Trophoblast cell (in vitro differentiated cells and primary cell): Measurements from ENCODE around the gene ADAMTS12.

Experiments
- DNase-seq, 2 donors: peaks; one replicate each; pipeline ENCODE4 v3.0.0-alpha.2; 2016
- H2AFZ ChIP-seq: 2 replicates; pipeline ENCODE4 v1.6.1; 2013; ENCODE audit warnings: low read length, moderate library complexity, mild to moderate bottlenecking; ENCODE audit not compliant: insufficient read depth, poor library complexity
- H2AK5ac ChIP-seq: 2 replicates; pipeline ENCODE4 v1.6.1; 2013; ENCODE audit warnings: mild to moderate bottlenecking, low read length
- H2BK120ac ChIP-seq: 2 replicates; pipeline ENCODE4 v1.6.1; 2013; ENCODE audit warnings: low read length, mild to moderate bottlenecking, moderate library complexity; ENCODE audit not compliant: insufficient read depth, poor library complexity
- H2BK12ac ChIP-seq: 2 replicates; pipeline ENCODE4 v1.6.1; 2013; ENCODE audit warnings: mild to moderate bottlenecking, low read length, moderate library complexity
- H2BK5ac ChIP-seq: 2 replicates; pipeline ENCODE4 v1.6.1; 2013; ENCODE audit warnings: low read length, low read depth, moderate library complexity, mild to moderate bottlenecking; ENCODE audit not compliant: poor library complexity
- H3K14ac ChIP-seq: 2 replicates; pipeline ENCODE4 v1.6.1; 2013; ENCODE audit warnings: mild to moderate bottlenecking, low read length
- H3K18ac ChIP-seq: 2 replicates; pipeline ENCODE4 v1.6.1; 2013; ENCODE audit warnings: mild to moderate bottlenecking, low read length
- H3K23ac ChIP-seq: 2 replicates; pipeline ENCODE4 v1.6.1; 2013; ENCODE audit warnings: low read length
- H3K27ac ChIP-seq: 2 replicates; pipeline ENCODE4 v1.5.1; 2013; ENCODE audit warnings: low read depth, mild to moderate bottlenecking, inconsistent platforms, low read length, moderate library complexity
- H3K27me3 ChIP-seq: 2 replicates; pipeline ENCODE4 v1.6.1; 2013; ENCODE audit warnings: inconsistent platforms, mild to moderate bottlenecking, low read length, moderate library complexity; ENCODE audit not compliant: insufficient read depth
- H3K36me3 ChIP-seq, 2 experiments: 1 replicate in 1 of 2; 2 replicates in 1 of 2; pipeline ENCODE4 v1.6.1; 2013; ENCODE audit warnings: low read length in 2 of 2, mild to moderate bottlenecking in 2 of 2, moderate library complexity in 1 of 2; ENCODE audit not compliant: insufficient read depth in 2 of 2, control insufficient read depth in 1 of 2
- H3K4ac ChIP-seq: 2 replicates; pipeline ENCODE4 v1.6.1; 2013; ENCODE audit warnings: low read depth, mild to moderate bottlenecking, low read length, moderate library complexity
- H3K4me1 ChIP-seq, 2 experiments: 1 replicate in 1 of 2; 2 replicates in 1 of 2; pipeline ENCODE4 v1.6.1; 2013; ENCODE audit warnings: low read length in 2 of 2, mild to moderate bottlenecking in 2 of 2, moderate library complexity in 1 of 2; ENCODE audit not compliant: insufficient read depth in 2 of 2, control insufficient read depth in 1 of 2
- H3K4me2 ChIP-seq: 2 replicates; pipeline ENCODE4 v1.6.1; 2013; ENCODE audit warnings: inconsistent platforms, mild to moderate bottlenecking, low read length, moderate library complexity
- H3K4me3 ChIP-seq: 2 replicates; pipeline ENCODE4 v1.5.1; 2013; ENCODE audit warnings: mild to moderate bottlenecking, low read depth, low read length, inconsistent platforms
- H3K79me1 ChIP-seq: one replicate; pipeline ENCODE4 v1.6.1; 2013; ENCODE audit warnings: low read length
- H3K79me2 ChIP-seq: 2 replicates; pipeline ENCODE4 v1.6.1; 2013; ENCODE audit warnings: low read length, mild to moderate bottlenecking; ENCODE audit not compliant: control insufficient read depth, insufficient read depth, poor library complexity
- H3K9ac ChIP-seq: 2 replicates; pipeline ENCODE4 v1.6.1; 2013; ENCODE audit warnings: mild to moderate bottlenecking, low read length
- H3K9me3 ChIP-seq: 2 replicates; pipeline ENCODE4 v1.6.1; 2013; ENCODE audit warnings: low read depth, mild to moderate bottlenecking, control low read depth, inconsistent platforms, low read length; ENCODE audit not compliant: insufficient read depth
- H4K12ac ChIP-seq: 2 replicates; pipeline ENCODE4 v1.6.1; 2013; ENCODE audit warnings: low read depth, mild to moderate bottlenecking, low read length, moderate library complexity
- H4K8ac ChIP-seq: 2 replicates; pipeline ENCODE4 v1.6.1; 2013; ENCODE audit warnings: low read depth, mild to moderate bottlenecking, low read length, moderate library complexity
- H4K91ac ChIP-seq: one replicate; pipeline ENCODE4 v1.6.1; 2013; ENCODE audit warnings: low read depth, mild to moderate bottlenecking, low read length, moderate library complexity
- WGBS: extraction: QIAGEN DNeasy Blood & Tissue Kit; methylation state at CpG from one replicate; pipeline ENCODE4 v1.1.7; 2013; ENCODE audit warnings: missing lambda C conversion rate; ENCODE audit not compliant: insufficient read length, insufficient coverage; ENCODE audit errors: extremely low coverage; 5-methylcytosine and 5-hydroxymethylcytosine counted together

ADAMTS12 gene

DNA sequence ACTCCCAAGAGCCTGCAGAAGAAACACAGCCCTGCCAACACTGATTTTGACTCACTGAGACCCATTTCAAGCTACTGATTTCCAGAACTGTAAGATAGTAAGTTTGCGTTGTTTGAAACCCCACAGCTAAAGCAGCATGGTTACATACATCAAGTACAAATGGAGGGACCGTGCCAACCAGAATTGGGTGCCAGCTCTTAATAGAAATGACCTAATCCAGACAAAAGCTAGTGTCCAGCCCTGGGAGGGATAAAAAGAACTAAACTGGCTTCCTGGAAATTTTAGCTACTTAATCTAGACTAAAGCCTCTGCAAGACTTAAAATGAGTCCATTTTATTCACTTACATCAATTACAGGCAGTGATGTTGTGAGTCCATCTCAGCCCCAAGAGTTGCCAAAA is 122.6 kb downstream of the ADAMTS12 start:
- Histone ChIP-seq H3K79me2 (no peaks in the 10 kb centered on the region), H3K79me1 (no peaks in the 10 kb centered on the region), H4K91ac (no peak overlapping the region), H3K14ac (no peak overlapping the region), H2AK5ac (no peak overlapping the region), H2BK120ac (no peak overlapping the region), H3K36me3 (no peaks in the 10 kb centered on the region), H3K9me3 (no peaks in the 10 kb centered on the region), H4K8ac (no peak overlapping the region), H3K23ac (no peak overlapping the region), H4K12ac (no peak overlapping the region), H3K4me3 (no peak overlapping the region), H3K9ac (no peak overlapping the region), H3K18ac (no peak overlapping the region), H2AFZ (no peak overlapping the region), H3K4me2 (no peak overlapping the region), H3K4ac (no peak overlapping the region), H3K27ac (no peak overlapping the region), H2BK5ac (no peak overlapping the region), H2BK12ac (no peak overlapping the region), H3K27me3 (no peaks in the 10 kb centered on the region), H3K4me1 (peaks cover 2% of the 10 kb centered on the region in 2 experiments)
- no CpG with 5 or more reads among the region's 2 CpGs for WGBS
- DNase-seq = no peak

DNA sequence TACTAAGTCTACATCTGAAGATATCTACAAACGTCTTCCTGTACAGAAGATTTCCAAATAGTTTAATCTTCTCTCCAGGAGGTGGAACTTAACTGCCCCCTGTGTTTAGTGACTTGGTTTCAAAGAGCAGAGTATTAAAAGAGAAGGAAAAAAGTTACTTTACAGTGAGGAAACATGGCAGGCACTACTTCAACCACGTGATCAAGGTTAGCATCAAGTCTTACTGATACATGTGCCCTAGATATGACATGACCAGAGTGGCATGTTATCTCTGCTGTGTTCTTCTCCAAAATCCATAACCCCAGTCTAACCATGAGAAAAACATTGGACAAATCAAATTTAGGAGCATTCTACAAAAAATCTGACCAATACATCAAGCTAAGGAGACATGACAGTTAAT is 125.8 kb downstream of the ADAMTS12 start:
- Histone ChIP-seq H3K79me2 (no peaks in the 10 kb centered on the region), H3K27ac (no peak overlapping the region), H2AK5ac (no peak overlapping the region), H3K14ac (no peak overlapping the region), H3K9me3 (no peaks in the 10 kb centered on the region), H3K4ac (no peak overlapping the region), H3K79me1 (no peaks in the 10 kb centered on the region), H3K18ac (no peak overlapping the region), H2BK120ac (no peak overlapping the region), H4K12ac (no peak overlapping the region), H3K4me2 (no peak overlapping the region), H3K4me3 (no peak overlapping the region), H4K8ac (no peak overlapping the region), H3K9ac (no peak overlapping the region), H2AFZ (no peak overlapping the region), H3K36me3 (no peaks in the 10 kb centered on the region), H2BK12ac (no peak overlapping the region), H3K4me1 (peaks cover 2 to 4% of the 10 kb centered on the region in 2 experiments), H3K23ac (no peak overlapping the region), H4K91ac (no peak overlapping the region), H2BK5ac (no peak overlapping the region), H3K27me3 (no peaks in the 10 kb centered on the region)
- no CpG with 5 or more reads among the region's 2 CpGs for WGBS
- DNase-seq = no peak

- no peaks in the 10 kb centered on the region for H3K27me3 ChIP-seq
- H3K18ac ChIP-seq = no peak overlapping the region
- no peak for DNase-seq
- no peak overlapping the region for H4K8ac ChIP-seq
- no peak overlapping the region for H3K4me2 ChIP-seq
- H2BK120ac ChIP-seq = no peak overlapping the region
- H2BK12ac ChIP-seq = no peak overlapping the region
- no peak overlapping the region for H2AFZ ChIP-seq
- H2AK5ac ChIP-seq = no peak overlapping the region
- H3K27ac ChIP-seq = no peak overlapping the region
- H3K23ac ChIP-seq = no peak overlapping the region
- H3K79me2 ChIP-seq = no peaks in the 10 kb centered on the region
- WGBS = no CpG with 5 or more reads among the region's 3 CpGs
- no peaks in the 10 kb centered on the region for H3K9me3 ChIP-seq
- H3K4me3 ChIP-seq = no peak overlapping the region
- no peaks in the 10 kb centered on the region for H3K79me1 ChIP-seq
- no peak overlapping the region for H3K9ac ChIP-seq
- H3K4me1 ChIP-seq = peaks cover 3 to 5% of the 10 kb centered on the region in 2 experiments
- no peak overlapping the region for H4K91ac ChIP-seq
- no peaks in the 10 kb centered on the region for H3K36me3 ChIP-seq
- H2BK5ac ChIP-seq = no peak overlapping the region
- no peak overlapping the region for H4K12ac ChIP-seq
- no peak overlapping the region for H3K4ac ChIP-seq
- H3K14ac ChIP-seq = no peak overlapping the region
These were observed 127.0 kb downstream of the ADAMTS12 start for GRCh38 chr5:33764786-33765185.

DNA sequence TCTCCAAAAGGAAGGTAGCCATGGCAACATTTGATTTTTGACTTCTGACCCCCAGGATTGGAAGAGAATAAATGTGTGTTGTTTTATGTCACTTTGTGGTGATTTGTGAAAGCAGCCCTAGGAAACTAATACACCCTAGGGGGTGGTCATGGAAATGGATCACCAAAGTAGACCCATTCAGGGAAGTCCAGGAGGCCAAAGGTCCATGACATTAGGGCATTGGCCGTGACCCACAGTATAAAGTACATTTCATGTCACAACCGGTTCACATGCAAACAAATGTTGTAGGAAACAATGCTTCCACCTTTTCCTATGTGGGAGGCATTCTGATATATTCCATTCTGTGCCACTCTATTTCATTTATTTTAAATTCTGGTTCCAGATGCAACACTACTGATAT is 128.4 kb downstream of the ADAMTS12 start:
- Histone ChIP-seq H3K79me2 (no peaks in the 10 kb centered on the region), H3K9me3 (no peaks in the 10 kb centered on the region), H3K14ac (no peak overlapping the region), H2BK120ac (no peak overlapping the region), H3K36me3 (no peaks in the 10 kb centered on the region), H3K27ac (no peak overlapping the region), H3K4me2 (no peak overlapping the region), H3K9ac (no peak overlapping the region), H3K4ac (no peak overlapping the region), H3K18ac (no peak overlapping the region), H4K8ac (no peak overlapping the region), H2BK5ac (no peak overlapping the region), H3K23ac (no peak overlapping the region), H4K91ac (no peak overlapping the region), H3K4me1 (peaks cover 3 to 7% of the 10 kb centered on the region in 2 experiments), H4K12ac (no peak overlapping the region), H3K27me3 (no peaks in the 10 kb centered on the region), H2AK5ac (no peak overlapping the region), H3K4me3 (no peak overlapping the region), H2AFZ (no peak overlapping the region), H2BK12ac (no peak overlapping the region), H3K79me1 (no peaks in the 10 kb centered on the region)
- DNase-seq = no peak
- no CpG with 5 or more reads among the region's 2 CpGs for WGBS
